WERI-Rb-1 (cell line): Measurements from ENCODE around the gene BRPF3.

Experiments used
- DNase-seq: peaks from one replicate; pipeline ENCODE4 v3.0.0-alpha.2; 2020
- H3K27ac ChIP-seq: fragments of 250-450 bp; sonication (Bioruptor Pico); 2 replicates; pipeline ENCODE4 v1.5.1; 2020; ENCODE audit warnings: mild to moderate bottlenecking, moderate library complexity
- H3K27me3 ChIP-seq: fragments of 250-450 bp; sonication (Bioruptor Pico); 2 replicates; pipeline ENCODE4 v1.5.1; 2021; ENCODE audit warnings: mild to moderate bottlenecking, low read depth, moderate library complexity; ENCODE audit not compliant: insufficient read depth, severe bottlenecking
- H3K36me3 ChIP-seq: fragments of 250-450 bp; sonication (Bioruptor Pico); 2 replicates; pipeline ENCODE4 v1.5.1; 2020; ENCODE audit warnings: mild to moderate bottlenecking, moderate library complexity
- H3K4me3 ChIP-seq: 2 replicates; pipeline ENCODE4 v1.5.1; 2011; ENCODE audit warnings: low read depth, mild to moderate bottlenecking, control low read depth, low read length
- H3K9me3 ChIP-seq: fragments of 250-450 bp; sonication (Bioruptor Pico); 2 replicates; pipeline ENCODE4 v1.5.1; 2021; ENCODE audit warnings: mild to moderate bottlenecking, moderate library complexity; ENCODE audit not compliant: severe bottlenecking
- TF ChIP-seq, protein P1 (sequence below): IDR thresholded peaks from 2 replicates; pipeline ENCODE4 v1.5.1; 2011; ENCODE audit warnings: low read depth, mild to moderate bottlenecking, control low read depth, inconsistent platforms, low read length

The BRPF3 gene

DNA sequence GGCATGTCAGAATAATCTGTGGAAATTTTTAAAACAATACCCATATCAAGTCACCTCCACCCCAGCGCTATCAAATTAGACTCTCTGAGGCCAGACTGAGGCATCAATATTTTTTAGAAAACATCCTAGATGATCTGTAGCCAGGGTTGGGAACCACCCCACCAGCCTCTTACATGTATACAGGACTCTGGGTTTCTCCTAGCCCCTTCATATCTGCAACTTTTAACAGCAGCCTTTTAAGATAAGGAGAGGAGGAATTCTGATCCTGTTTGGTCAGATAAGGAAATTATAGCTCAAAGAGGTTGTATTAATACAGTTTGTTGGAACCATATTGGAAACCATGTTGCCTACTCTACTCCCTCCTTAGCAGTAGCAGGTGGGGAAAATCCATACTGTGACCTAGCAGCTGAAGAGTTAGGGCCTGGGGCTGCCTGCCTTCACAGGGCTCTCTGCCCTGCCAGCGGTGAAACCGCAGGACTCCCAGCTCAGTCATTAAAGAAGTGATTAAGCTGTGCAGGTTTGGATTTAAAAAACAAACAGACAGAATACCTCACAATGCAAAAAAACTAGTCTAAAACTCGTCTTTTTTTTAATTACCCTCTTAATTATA is 30.0 kb downstream of the BRPF3 start:
- Histone ChIP-seq H3K4me3 (no peak overlapping the region), H3K27ac (no peak overlapping the region), H3K36me3 (peaks cover 100% of the 10 kb centered on the region), H3K9me3 (no peaks in the 10 kb centered on the region), H3K27me3 (no peaks in the 10 kb centered on the region)
- TF ChIP-seq, protein P1, sequence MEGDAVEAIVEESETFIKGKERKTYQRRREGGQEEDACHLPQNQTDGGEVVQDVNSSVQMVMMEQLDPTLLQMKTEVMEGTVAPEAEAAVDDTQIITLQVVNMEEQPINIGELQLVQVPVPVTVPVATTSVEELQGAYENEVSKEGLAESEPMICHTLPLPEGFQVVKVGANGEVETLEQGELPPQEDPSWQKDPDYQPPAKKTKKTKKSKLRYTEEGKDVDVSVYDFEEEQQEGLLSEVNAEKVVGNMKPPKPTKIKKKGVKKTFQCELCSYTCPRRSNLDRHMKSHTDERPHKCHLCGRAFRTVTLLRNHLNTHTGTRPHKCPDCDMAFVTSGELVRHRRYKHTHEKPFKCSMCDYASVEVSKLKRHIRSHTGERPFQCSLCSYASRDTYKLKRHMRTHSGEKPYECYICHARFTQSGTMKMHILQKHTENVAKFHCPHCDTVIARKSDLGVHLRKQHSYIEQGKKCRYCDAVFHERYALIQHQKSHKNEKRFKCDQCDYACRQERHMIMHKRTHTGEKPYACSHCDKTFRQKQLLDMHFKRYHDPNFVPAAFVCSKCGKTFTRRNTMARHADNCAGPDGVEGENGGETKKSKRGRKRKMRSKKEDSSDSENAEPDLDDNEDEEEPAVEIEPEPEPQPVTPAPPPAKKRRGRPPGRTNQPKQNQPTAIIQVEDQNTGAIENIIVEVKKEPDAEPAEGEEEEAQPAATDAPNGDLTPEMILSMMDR, result no peak
- no peak for DNase-seq

DNA sequence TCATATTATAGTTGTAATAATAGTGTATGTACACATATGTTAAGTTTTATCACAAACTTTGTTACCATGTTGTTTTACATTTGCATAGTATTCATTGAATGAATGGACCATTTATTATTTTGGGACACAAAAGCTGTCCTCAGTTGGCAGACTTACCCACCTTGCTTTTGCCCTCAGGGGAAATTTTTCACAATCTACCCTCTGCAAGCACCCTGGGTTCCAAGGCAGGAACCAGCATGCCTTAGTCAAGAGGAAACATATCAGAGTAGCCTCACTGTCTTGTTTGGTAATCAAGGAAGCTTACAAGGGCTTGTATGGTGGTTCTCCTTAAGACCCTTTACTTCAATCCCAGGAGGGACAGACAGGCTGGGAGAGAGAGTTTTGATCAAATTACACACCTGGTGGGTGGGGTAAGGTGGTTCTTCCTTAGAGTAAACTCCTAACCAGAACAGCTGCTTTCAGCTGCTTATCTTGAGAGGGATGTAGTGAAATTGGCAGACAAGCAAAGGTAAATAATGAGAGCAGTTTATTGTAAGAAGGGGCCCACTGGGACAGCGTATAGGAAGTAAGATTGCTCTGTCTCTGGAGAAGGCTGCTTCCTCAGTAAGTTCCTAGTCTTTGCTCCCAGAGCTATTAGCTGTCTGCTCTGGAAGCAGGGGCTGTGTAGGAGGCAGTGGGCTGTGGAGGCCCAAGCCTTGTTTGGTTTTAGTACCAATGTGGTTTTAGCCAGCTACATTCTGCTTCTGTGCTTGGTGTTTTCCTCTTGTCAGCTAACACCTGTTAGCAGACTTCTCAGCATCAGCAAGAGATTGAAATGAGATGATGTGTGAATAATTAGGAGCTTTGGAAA is 31.1 kb downstream of the BRPF3 start:
- Histone ChIP-seq H3K9me3 (no peaks in the 10 kb centered on the region), H3K27me3 (no peaks in the 10 kb centered on the region), H3K4me3 (no peak overlapping the region), H3K27ac (no peak overlapping the region), H3K36me3 (peaks cover 98% of the 10 kb centered on the region)
- no peak for DNase-seq
- TF ChIP-seq, protein P1, result no peak

- Histone ChIP-seq H3K27ac (no peak overlapping the region), H3K9me3 (no peaks in the 10 kb centered on the region), H3K27me3 (no peaks in the 10 kb centered on the region), H3K36me3 (peaks cover 96% of the 10 kb centered on the region), H3K4me3 (no peak overlapping the region)
- no peak for DNase-seq
- TF ChIP-seq, protein P1, result no peak
Observed at GRCh38 chr6:36229223-36229622, 32.7 kb downstream of the BRPF3 start.

DNA sequence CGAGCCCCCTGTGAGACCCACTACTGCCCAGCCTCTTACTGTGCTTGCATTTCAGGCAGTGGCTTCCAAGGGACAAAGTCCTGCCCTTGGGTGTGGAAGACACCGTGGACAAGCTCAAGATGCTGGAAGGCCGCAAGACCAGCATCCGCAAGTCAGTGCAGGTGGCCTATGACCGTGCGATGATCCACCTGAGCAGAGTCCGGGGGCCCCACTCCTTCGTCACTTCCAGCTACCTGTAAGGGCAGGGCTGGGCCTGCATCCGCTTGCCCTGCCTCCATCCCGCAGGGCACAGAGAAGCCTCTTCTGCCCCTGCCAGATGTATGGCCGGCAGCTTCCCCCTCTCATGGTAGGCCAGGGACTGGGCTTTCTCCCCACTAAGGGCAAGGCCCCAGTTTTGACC is 33.8 kb downstream of the BRPF3 start:
- Histone ChIP-seq H3K27me3 (no peaks in the 10 kb centered on the region), H3K9me3 (no peaks in the 10 kb centered on the region), H3K27ac (no peak overlapping the region), H3K4me3 (no peak overlapping the region), H3K36me3 (peaks cover 85% of the 10 kb centered on the region)
- TF ChIP-seq, protein P1, result no peak
- DNase-seq, result no peak

DNA sequence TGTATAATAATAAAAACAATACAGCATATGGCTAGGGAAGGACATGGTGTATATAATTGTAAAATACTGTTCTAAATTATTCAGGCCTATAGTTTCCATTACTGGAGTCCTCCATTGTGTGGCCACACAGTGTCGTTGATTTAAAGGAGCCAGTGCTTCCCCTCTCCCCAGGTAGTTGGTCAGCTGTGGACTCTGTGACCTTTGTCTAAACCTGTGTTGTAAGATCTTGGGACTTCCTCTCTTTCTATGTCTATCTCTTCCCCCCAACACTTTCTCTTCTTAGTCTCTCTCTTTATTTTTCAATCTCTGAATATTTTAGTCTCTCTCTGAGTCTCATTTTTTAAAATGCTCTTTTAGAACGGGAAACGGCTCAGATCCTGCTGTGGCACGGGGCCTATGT is 35.6 kb downstream of the BRPF3 start:
- H3K27ac ChIP-seq, result no peak overlapping the region
- no peak overlapping the region for H3K4me3 ChIP-seq
- no peak for DNase-seq
- no peaks in the 10 kb centered on the region for H3K27me3 ChIP-seq
- no peaks in the 10 kb centered on the region for H3K9me3 ChIP-seq
- TF ChIP-seq, protein P1, result no peak
- peaks cover 67% of the 10 kb centered on the region for H3K36me3 ChIP-seq
